A549 (cell line): Measurements from ENCODE around the gene APP.

ENCODE experiments used
- GATA3 ChIP-seq: IDR thresholded peaks from 2 replicates; pipeline ENCODE4 v1.6.1; 2012; ENCODE audit warnings: borderline replicate concordance
- MAFK ChIP-seq: fragments of 450-650 bp; IDR thresholded peaks from 2 replicates; pipeline ENCODE4 v1.6.1; 2014; ENCODE audit not compliant: partially characterized antibody
- POLR2A ChIP-seq: IDR thresholded peaks from 2 replicates; pipeline ENCODE4 v1.6.1; 2012; ENCODE audit warnings: mild to moderate bottlenecking, low read length
- RAD21 ChIP-seq, 2 experiments: fragments of >200 bp in 1 of 2; sonication (Bioruptor Twin) in 1 of 2; formaldehyde crosslinking in 1 of 2; IDR thresholded peaks in 1 of 2; conservative IDR thresholded peaks in 1 of 2; 2 replicates in 1 of 2; 3 replicates in 1 of 2; pipeline ENCODE4 v1.6.1; 2012 to 2018; ENCODE audit warnings: inconsistent platforms in 1 of 2
- RFX5 ChIP-seq: fragments of 450-650 bp; IDR thresholded peaks from 2 replicates; pipeline ENCODE4 v1.7.1; 2014; ENCODE audit warnings: antibody characterized with exemption, mild to moderate bottlenecking, moderate library complexity
- SMC3 ChIP-seq: fragments of >200 bp; sonication (Bioruptor Twin); formaldehyde crosslinking; IDR thresholded peaks from 3 replicates; pipeline ENCODE4 v1.6.1; 2018; ENCODE audit warnings: inconsistent platforms
- TF ChIP-seq, protein P1 (sequence below): fragments of >200 bp; sonication (Bioruptor Twin); formaldehyde crosslinking; IDR thresholded peaks from 3 replicates; pipeline ENCODE4 v1.5.1; 2016
- TF ChIP-seq, protein P2 (sequence below): IDR thresholded peaks from 2 replicates; pipeline ENCODE4 v1.6.1; 2012
- TF ChIP-seq, protein P3 (sequence below): fragments of 250-450 bp; sonication (Bioruptor Pico); IDR thresholded peaks from 2 replicates; pipeline ENCODE4 v1.5.0; 2021; ENCODE audit warnings: mild to moderate bottlenecking, moderate library complexity, borderline replicate concordance

GRCh38 chr21:26188422-26188821, 17.9 kb upstream of the APP start:
- TF ChIP-seq MAFK (no peak), RFX5 (no peak), GATA3 (no peak), SMC3 (no peak), POLR2A (no peak), RAD21 (conservative IDR thresholded peaks at IDR 0.05 in 1 of 2, IDR thresholded peaks at IDR 0.05 in 1 of 2) (no peak)
- TF ChIP-seq, protein P1, sequence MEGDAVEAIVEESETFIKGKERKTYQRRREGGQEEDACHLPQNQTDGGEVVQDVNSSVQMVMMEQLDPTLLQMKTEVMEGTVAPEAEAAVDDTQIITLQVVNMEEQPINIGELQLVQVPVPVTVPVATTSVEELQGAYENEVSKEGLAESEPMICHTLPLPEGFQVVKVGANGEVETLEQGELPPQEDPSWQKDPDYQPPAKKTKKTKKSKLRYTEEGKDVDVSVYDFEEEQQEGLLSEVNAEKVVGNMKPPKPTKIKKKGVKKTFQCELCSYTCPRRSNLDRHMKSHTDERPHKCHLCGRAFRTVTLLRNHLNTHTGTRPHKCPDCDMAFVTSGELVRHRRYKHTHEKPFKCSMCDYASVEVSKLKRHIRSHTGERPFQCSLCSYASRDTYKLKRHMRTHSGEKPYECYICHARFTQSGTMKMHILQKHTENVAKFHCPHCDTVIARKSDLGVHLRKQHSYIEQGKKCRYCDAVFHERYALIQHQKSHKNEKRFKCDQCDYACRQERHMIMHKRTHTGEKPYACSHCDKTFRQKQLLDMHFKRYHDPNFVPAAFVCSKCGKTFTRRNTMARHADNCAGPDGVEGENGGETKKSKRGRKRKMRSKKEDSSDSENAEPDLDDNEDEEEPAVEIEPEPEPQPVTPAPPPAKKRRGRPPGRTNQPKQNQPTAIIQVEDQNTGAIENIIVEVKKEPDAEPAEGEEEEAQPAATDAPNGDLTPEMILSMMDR, result no peak
- TF ChIP-seq, protein P2, sequence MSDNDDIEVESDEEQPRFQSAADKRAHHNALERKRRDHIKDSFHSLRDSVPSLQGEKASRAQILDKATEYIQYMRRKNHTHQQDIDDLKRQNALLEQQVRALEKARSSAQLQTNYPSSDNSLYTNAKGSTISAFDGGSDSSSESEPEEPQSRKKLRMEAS, result no peak
- TF ChIP-seq, protein P3, sequence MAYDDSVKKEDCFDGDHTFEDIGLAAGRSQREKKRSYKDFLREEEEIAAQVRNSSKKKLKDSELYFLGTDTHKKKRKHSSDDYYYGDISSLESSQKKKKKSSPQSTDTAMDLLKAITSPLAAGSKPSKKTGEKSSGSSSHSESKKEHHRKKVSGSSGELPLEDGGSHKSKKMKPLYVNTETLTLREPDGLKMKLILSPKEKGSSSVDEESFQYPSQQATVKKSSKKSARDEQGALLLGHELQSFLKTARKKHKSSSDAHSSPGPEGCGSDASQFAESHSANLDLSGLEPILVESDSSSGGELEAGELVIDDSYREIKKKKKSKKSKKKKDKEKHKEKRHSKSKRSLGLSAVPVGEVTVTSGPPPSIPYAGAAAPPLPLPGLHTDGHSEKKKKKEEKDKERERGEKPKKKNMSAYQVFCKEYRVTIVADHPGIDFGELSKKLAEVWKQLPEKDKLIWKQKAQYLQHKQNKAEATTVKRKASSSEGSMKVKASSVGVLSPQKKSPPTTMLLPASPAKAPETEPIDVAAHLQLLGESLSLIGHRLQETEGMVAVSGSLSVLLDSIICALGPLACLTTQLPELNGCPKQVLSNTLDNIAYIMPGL, result no peak
